HG03060 (cell line): ENCODE results near the gene POLK.
"Not testable (repeated sequence)": the region's sequence is repeated elsewhere in the genome, so short reads cannot be mapped to it uniquely, and the experiment has no call there.

ENCODE experiments used
- ATAC-seq: cut with Tn5 transposase; IDR thresholded peaks from one replicate; pipeline ENCODE4 v1.9.1; 2021; ENCODE audit warnings: low read depth, moderate number of reproducible peaks; ENCODE audit not compliant: unreplicated experiment

Gene POLK

DNA sequence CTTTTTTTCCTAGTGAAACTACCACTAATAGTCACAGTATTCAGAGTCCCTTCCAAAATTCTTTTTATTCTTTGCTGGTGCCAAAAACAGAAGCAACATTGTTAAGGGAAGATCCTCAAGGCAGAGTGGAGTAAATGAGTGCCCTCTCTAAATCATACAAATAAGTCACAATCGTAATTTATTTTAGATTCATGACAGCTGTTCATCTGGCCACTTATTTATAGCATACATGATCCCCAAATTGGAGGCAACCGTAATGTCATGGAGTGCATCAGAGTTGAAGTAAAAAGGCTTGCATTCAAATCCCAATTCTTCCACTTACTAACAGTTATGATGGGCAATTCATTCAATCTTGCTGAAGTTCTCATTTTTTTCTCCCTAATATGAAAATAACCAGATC is 33.4 kb downstream of the POLK start:
- no peak for ATAC-seq

DNA sequence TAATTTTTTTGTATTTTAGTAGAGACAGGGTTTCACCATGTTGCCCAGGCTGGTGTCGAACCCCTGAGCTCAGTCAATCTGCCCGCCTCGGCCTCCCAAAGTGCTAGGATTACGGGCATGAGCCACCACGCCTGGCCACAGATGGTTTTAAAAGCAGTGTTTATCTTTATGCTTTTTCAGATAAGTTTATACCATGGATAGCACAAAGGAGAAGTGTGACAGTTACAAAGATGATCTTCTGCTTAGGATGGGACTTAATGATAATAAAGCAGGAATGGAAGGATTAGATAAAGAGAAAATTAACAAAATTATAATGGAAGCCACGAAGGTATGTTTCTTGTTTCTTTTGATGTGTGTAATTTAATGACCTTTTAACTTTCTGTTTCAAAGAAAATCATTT is 35.1 kb downstream of the POLK start:
- ATAC-seq, result no peak

DNA sequence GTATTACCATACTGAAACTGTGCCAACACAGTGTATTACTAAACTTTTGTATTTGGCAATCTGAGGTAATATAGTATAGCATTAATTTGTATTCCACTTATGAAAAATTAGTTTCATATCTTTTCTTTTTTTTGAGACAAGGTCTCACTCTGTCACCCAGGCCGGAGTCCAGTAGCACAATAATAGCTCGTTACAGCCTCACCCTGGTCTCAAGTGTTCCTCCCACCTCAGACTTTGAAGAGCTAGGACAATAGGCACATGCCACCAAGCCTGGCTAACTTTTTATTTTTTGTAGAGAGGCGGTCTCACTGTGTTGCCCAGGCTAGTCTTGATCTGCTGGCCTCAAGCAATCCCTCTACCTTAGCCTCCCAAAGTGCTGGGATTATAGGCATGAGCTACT is 36.1 kb downstream of the POLK start:
- no peak for ATAC-seq

DNA sequence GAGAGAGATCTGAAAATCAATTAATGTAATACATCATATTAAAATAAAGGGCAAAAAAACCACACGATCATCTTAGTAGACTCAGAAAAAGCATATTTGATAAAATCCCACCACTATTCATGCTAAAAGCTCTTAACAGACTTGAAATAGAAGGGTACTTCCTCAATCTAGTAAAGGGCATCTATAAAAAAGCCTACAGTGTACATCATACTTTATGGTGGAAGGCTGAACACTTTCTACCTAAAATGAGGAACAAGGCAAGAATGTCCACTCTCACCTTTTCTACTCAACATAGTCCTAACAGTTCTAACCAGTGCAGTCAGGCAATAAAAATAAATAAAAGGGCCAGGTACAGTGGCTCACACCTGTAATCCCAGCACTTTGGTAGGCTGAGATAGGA is 38.9 kb downstream of the POLK start:
- ATAC-seq, result no peak

DNA sequence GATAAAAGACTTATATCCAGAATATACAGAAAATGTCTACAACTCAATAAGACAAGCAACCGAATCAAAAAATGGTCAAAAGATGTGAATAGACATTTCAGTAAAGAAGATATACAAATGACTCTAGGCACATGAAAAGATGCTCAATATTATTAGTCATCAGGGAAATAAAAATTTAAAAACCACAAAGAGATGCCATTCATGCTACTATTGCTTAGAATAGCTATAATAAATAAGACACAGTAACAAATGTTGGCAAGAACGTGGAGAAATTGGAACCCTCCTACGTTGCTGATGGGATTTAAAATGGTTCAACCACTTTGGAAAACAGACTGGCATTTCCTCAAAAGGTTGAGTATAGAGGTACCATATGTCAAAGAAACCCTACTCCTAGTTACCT is 39.8 kb downstream of the POLK start:
- ATAC-seq, result no peak

DNA sequence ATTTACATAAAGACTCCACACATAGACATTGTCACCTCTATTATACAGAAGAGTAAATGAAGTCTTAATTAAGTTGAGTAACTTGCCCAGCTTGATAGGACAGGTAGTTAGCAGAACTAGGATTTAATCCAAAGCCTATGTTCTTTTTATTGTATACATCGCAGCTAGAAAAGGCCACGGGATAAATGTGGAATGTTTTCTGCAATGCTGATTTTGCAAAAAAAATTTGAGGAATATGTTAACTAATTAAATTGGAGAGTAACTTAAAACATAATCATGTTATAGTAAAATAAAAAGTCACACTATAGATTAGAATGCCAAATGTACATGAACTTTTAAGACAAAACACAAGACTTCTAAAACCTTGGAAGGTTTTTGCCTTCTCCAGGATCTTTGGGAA is 41.1 kb downstream of the POLK start:
- no peak for ATAC-seq

DNA sequence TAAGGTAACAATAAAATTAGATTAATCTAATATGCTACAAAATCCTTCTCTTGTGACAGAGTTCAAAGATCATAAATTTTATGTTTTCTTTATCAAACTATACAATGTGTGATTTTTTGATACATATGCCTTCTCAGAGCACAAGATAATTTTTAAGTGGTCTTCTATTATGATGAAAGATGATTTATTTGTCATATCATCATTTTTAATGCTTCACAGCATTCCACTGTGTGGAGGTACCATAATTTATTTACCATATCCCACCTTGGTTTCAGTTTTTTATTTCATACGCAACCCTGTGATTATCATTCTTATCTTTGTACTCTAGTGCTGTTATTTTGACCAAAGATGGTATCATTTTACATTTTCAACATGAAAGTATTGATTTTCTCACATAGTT is 41.7 kb downstream of the POLK start:
- no peak for ATAC-seq

DNA sequence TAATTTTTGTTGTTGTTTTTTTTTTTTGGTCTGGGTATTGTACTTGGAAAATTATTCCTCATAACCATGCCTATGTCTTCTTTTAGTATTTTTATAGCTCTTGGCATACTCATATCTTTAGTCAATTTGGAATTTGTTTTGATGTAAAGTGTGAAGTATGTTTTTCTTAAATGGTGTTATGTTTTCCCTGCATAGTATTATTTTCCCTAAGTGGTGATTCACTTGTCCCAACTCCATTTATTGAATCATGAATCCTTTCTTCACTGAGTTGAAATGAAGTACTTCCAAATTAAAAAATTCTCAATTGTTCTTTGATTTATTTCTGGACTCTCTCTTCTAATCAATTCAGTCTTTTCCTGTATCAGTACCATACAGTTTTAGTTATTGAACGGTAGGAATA is 46.5 kb downstream of the POLK start:
- no peak for ATAC-seq

DNA sequence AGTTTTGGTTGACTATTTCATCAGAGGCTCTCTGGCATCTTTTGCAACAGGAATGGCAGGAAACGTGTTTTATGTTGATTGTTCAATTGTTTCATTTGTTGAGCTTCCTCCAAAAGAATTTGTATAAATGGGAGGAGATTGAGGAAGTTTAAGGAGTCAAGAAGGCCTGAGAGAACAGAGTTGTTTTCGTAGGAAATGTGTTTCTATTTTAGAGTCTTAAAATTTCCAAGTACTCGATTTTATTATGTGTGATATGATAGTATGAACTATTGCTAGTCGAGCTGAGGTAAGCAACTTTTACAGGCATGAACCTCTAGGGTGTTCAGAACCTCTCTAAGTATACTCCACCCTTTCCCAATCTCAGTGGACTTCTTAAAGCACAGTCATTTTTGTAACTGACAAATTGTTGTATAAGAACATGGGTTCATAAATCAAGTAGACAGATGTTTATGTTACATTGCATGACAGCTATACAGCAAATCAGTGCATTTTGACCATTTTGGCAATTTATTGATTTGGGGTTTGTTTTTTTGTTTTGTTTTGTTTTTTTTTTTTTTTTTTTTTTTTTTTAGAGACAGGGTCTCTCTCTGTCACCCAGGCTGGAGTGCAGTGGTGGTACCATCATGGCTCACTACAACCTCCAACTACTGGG is 47.4 kb downstream of the POLK start:
- no peak for ATAC-seq

DNA sequence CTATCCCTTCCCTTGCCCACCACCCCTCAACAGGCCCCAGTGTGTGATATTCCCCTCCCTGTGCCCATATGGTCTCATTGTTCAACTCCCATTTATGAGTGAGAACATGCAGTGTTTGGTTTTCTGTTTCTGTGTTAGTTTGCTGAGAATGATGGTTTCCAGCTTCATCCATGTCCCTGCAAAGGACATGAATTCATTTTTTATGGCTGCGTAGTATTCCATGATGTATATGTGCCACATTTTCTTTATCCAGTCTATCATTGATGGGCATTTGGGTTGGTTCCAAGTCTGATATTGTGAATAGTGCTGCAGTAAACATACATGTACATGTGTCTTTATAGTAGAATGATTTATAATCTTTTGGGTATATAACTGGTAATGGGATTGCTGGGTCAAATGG is 49.0 kb downstream of the POLK start:
- not testable (repeated sequence) for ATAC-seq

DNA sequence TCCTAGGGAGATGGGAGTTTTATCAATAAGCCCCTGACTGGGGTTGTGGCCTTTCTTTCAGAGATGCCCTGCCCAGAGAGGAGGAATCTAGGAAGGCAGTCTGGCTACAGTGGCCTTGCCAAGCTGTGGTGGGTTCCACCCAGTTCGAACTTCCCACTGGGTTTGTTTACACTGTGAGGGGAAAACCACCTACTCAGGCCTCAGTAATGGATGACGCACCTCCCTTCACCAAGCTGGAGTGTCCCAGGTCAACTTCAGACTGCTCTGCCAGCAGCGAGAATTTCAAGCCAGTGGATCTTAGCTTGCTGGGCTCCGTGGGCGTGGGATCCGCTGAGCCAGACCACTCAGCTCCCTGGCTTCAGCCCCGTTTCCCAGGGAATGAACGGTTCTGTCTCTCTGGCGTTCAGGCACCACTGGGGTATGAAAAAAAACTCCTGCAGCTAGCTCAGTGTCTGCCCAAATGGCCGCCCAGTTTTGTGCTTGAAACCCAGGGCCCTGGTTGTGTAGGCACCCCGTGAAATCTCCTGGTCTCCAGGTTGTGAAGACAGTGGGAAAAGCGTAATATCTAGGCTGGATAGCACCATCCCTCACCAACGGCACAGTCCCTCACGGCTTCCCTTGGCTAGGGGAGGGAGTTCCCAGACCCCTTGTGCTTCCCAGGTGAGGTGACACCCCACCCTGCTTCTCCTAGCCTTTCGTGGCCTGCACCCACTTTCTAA is 54.5 kb downstream of the POLK start:
- ATAC-seq, result not testable (repeated sequence)

DNA sequence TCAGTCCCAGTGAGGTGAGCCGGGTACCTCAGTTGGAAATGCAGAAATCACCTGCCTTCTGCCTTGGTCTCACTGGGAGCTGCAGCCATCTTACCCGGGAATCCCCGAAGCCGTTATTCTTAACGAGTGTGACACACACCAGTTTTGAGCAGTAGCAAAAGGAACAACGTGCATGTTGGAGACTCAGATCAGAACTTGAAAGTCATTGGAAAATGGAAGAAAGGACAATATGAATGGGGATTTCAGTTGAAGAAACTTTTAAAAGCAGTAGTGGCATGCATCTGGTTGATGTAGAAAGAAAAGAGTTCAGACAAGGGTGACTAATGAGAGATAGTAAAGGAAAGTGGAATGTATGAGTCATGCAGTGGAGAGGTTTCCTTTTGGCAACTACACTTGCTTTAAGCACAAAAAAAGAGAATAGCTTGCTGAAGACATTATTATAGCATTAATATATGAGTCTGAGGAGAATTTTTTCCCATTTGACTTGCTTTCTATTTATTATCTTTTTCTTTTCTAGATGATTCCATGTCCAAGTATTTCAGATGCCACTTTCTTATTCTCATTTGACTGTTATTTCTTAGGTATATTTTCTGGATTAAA is 55.1 kb downstream of the POLK start:
- peak; percentile 85 for ATAC-seq

DNA sequence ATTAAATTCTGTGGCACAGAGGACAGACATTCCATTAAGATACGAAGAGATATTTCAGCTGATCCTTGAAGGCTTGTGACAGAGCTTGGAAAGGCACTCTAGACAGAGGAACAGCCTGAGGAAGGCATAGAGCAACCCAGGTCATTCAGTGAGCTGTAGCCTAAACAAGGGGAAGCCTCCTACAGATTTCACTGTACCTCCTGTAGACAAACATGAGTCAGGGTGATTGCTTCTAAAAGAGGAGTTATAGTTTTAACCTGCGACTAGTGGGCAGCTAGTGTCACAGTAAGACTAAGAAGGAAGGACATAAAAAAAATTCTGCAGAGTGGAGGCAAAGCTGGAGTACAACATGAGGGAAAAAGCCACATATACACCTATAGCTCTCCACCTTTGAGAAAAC is 56.0 kb downstream of the POLK start:
- ATAC-seq, result no peak

DNA sequence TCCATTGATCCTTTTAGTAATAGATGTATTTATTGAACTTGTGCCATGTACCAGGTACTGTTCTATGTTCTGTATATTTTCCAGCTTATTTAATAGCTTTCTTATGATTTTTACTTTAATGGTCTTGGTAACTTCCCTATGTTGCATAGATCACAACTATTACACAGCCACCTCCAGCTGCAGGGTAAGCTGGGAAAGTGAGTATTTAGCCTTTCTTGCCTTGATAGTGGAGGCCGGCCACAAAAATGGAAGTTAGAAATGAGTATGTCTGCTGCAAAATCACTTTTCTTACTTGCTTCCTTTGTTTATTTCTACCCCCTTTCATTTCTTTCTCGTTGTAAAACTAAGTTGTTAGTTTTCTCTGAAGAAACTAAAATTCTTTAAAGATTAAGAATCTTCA is 56.5 kb downstream of the POLK start:
- no peak for ATAC-seq

DNA sequence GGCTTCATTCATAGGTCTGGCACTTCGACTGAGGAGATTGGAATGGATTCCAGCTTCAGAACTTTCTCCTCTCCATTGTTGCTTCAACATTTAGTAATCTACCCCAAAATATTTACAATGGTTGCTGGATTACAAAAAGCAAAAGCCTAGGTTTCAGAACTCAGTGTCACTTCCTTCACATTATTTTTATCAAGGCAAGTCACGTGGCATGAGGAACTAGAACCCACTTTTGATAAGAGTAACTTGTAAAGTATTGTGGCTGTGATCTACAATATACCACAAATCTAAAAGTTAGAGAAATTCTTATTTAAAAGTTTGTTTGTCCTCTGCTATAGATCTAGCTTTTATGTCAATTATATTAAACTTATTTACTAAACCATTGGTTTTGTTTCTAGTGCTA is 59.9 kb downstream of the POLK start:
- ATAC-seq, result no peak

DNA sequence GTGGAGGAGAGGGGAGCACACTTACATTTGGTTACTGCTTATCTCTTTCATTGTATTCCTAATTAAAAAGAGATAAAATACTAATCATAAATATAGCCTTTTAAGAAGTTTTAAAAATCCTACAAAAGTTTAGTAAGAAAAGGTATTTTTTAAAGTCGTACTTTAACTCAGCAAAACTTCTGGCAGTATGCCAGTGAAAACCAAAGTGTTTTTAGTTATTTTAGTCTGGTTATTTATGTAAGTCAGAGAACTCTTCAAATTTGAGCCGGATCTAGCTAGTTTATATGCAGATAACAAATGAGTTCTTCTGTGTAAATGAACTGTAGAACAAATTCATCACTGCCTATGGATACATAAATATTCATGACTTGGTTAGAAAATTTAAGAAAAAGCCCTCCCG is 63.1 kb downstream of the POLK start:
- no peak for ATAC-seq

DNA sequence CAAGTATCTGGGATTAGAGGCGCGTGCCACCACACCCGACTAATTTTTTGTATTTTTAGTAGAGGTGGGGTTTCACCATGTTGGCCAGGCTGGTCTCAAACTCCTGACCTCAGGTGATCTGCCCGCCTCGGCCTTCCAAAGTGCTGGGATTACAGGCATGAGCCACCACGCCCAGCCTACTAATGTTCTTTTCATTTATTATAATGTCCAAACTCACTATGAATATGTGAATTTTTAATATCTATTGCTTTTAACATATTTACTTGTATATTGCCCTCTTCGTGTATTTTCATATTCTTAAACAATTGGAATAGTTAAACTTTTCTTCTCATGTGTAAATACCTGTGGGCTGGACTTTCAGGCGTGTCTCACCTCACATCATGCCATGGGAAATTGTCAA is 66.6 kb downstream of the POLK start:
- ATAC-seq, result not testable (repeated sequence)

DNA sequence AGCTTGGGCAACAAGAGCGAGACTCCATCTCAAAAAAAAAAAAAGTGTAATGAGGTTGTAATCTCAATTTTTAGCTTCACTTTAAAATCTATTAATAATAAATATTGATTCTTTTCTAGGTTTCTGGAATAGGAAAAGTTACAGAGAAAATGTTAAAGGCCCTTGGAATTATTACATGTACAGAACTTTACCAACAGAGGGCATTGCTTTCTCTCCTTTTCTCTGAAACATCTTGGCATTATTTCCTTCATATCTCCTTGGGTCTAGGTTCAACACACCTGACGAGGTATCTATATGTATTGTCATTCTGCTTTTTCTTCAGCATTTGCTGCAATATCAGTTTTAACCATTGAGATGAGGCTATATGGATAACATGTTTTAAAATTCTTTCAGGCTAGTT is 73.0 kb downstream of the POLK start:
- ATAC-seq, result no peak

DNA sequence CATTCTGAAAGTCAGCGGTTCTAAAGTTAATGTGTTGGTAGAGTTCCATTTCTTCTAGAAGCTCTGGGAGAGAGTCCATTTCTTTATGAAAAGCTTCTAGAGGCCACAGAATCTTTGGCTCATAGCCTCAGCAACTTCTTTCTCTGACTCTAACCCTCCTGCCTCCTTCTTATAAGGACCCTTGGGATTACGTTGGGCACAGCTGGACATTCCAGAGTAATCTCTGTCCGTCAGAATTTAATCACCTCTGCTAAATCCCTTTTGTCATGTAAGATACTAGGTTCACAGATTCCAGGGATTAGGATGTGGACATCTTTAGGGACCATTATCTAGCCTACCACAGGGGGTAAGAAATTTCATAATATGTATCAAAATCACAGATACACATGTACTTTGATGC is 77.0 kb downstream of the POLK start:
- no peak for ATAC-seq

DNA sequence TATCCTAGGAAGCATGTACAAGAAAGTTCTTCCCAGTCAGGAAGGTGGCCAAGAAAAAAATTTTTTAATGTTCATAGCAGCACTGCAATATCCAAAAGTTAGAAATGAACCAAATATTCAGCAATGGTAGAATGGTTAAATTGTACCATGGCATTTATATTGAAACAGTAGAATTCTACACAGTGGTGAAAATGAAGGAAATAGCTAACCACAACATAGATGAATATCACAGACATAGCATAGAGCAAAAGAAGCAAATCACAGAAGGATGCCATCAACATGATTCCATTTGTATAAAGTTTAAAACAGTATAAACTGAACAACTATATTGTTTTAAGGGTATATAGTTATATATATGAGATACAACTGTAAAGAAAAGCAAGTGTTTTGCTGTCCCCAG is 88.8 kb downstream of the POLK start:
- no peak for ATAC-seq

DNA sequence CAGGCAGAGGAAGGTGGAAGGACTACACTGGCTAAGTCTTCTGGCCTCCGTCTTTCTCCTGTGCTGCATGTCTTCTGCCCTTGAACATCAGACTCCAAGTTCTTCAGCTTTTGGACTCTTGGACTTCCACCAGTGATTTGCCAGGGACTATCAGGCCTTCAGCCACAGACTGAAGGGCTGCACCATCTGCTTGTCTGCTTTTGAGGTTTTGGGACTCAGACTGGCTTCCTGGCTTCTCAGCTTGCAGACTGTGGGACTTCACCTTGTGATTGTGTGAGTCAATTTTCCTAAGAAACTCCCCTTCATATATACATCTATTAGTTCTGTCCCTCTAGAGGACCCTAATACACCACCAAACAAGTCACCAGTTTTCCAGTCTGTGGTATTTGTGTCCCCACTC is 89.9 kb downstream of the POLK start:
- ATAC-seq, result no peak

DNA sequence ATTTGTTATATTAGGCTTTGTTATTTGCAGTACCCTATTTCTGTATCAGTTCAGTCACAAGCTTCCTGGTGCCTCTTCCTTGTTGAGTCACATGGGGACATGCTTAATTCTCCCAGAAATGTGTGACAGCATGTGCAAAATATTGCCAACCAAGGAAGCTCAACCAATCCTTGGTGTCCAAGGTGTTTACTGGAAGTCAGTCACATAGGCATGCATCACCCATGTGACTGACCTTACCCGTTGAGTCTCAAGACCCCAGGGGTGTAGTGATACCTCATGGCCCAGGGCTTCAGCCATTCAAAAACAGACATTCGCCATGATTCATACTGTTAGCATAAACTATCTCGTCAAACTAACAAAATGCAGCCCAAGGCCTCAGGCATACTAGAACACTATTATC is 90.3 kb downstream of the POLK start:
- ATAC-seq, result no peak
